ENCODE data around the gene TUBB4B.

- peak; percentile 99 for TF ChIP-seq POLR2A (IDR thresholded peaks at IDR 0.05; ENCODE audit: low read depth, low read length)
- no peak for TF ChIP-seq PAX5 (IDR thresholded peaks at IDR 0.05; ENCODE audit: insufficient read depth, low read length, severe bottlenecking)
These were observed at the start of gene TUBB4B for GRCh38 chr9:137240841-137241489.
